Heart left ventricle (tissue), 13 donors: ENCODE results near the gene OS9.

Experiments used
- POLR2A ChIP-seq, 2 donors: fragments of 450-650 bp; IDR thresholded peaks; one replicate each; pipeline ENCODE4 v1.6.1; 2017; ENCODE audit warnings: antibody characterized with exemption in 2 of 2, mild to moderate bottlenecking in 2 of 2, moderate library complexity in 2 of 2
- TF ChIP-seq, protein P1 (sequence below), 12 donors: fragments of 200-600 bp; sonication (generic) in 4 of 12; IDR thresholded peaks; one replicate each; pipeline versions ENCODE4 v1.5.0 to v1.8.0; 2018 to 2022; ENCODE audit warnings: antibody characterized with exemption in 12 of 12, mild to moderate bottlenecking in 5 of 12
- donor health status: ischemic (EF 13 %, LVEDD 7.1; RV severe dilation, severe dysfunction).
- donor health status: DM: no; HTN: yes; CAD: no.
- donor health status: DM: no; HTN: no; CAD: no.
- donor health status: ischemic (EF 25% LVEDD 6.9; RV normal size, moderate dysfunction).
- donor health status: ischemic (EF 25% LVEDD 5.7; RV mildly dilated, moderate dysfunction).
- donor health status: ischemic (EF 35%, LVEDD 5.7; RV mildly dilated, moderate dysfunction).
- donor health status: nonischemic (EF 11% LVEDD 7.7; RV severe dilation, severe dysfunction).
- donor health status: DM: yes; HTN: yes; CAD: no.
- donor health status: PGD.
- donor health status: ischemic (EF 29% LVEDD 5.4; RV normal size, mild dysfunction).
- donor health status: nonischemic (EF 23%, LVEDD 6.1; RV moderate dilation, normal function).

DNA sequence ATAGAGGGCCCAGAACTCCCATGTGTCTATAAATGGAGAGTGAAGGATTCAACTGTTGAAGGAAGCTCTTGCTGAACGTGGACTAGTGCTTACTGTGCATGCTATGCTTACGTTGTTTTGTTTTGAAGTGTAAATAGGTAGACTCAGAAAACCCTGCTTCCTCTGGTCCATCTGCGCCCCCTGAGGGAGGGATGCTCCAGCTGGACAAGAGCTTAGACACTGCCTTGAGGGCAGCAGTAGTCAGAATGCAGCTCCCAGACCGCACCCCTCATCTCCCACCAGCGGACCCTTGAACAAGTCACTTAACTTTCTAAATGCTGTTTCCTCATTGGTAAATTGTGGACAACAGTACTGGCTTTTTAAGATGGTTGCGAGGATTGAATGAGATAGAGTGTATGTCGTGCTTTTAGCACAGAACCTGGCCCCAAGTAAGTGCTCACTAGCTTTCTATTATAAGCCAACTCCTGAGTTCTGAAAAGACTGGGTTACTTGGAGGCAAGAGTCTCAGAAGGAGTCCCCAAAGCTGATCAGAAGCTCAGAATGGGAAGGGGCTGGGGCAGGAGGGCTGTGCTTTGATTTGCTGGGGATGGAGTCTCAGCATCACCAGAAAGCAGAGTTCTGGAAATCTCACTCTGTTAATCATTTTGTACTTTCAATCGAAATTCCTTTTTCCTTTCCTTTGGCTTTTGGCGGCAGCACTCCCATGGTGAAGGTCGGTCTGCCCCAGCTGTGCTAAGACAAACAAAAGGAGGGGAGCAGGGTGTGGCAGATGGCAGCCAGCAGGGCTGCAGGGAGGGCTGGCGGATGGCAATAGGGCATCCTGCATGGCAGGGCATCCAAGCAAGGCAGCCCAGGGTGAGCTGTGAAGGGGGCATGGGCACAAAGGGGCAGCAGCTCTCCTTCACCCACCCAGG is 29.0 kb downstream of the OS9 start:
- TF ChIP-seq, protein P1, sequence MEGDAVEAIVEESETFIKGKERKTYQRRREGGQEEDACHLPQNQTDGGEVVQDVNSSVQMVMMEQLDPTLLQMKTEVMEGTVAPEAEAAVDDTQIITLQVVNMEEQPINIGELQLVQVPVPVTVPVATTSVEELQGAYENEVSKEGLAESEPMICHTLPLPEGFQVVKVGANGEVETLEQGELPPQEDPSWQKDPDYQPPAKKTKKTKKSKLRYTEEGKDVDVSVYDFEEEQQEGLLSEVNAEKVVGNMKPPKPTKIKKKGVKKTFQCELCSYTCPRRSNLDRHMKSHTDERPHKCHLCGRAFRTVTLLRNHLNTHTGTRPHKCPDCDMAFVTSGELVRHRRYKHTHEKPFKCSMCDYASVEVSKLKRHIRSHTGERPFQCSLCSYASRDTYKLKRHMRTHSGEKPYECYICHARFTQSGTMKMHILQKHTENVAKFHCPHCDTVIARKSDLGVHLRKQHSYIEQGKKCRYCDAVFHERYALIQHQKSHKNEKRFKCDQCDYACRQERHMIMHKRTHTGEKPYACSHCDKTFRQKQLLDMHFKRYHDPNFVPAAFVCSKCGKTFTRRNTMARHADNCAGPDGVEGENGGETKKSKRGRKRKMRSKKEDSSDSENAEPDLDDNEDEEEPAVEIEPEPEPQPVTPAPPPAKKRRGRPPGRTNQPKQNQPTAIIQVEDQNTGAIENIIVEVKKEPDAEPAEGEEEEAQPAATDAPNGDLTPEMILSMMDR (IDR thresholded peaks at IDR 0.05) = no peak
- TF ChIP-seq POLR2A (IDR thresholded peaks at IDR 0.05) = no peak
